22Rv1 (cell line): ENCODE data around the gene PRPSAP1.
A peak's percentile ranks its signal among the peaks of the same experiment; 100 is the strongest.

Source experiments
- H3K27ac ChIP-seq: fragments of 450-650 bp; 2 replicates; pipeline ENCODE4 v1.5.1; 2017
- ZFX ChIP-seq: fragments of 450-650 bp; IDR thresholded peaks from 2 replicates; pipeline ENCODE4 v1.6.1; 2017; ENCODE audit warnings: antibody characterized with exemption, borderline replicate concordance
- TF ChIP-seq, protein P1 (sequence below): fragments of 450-650 bp; IDR thresholded peaks from 2 replicates; pipeline ENCODE4 v1.5.1; 2017; ENCODE audit warnings: mild to moderate bottlenecking

The PRPSAP1 gene

DNA sequence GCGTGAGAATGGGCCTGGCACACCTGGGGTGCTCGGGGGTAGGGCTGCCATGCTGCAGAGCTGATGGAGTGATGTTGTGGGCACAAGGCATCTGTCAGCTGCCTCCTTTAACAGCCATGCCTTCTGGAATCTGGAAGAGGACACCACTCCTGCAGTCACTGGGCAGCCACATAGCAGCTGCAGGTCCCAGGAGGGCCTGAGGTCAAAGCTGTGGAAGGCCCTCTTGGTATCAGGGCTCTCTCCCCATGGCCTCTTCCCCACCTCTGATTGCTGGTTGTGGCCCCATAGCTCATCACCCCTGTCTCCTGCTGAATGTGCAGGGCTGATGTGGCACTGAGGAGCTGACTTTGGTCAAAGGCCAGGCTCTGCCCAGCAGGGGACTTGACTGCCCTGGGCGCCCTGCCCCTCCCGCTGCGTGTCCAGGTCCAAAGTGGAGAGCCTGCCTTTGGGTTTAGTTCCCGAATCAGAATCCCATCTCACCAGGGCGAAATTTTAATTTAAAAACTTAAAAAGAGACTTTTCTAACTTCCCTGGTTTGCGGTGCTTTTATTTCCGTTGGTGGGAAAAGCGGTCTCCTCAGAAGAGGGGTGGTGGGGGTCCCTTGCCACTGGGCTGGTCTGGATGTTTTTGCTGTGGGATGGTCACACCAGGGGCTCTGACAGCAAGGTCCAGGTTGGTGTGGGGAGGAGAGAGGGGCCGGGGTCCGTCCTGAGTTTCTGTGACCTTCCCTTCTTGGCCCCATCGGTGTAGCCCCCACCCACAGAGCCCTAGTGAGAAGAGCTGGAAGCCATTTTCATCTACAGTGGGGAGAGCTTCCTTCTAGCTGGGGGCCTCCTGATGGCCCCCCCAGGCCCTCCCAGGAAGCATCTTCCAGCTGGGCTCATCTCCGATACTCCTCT is 82.7 kb downstream of the PRPSAP1 start:
- TF ChIP-seq ZFX = no peak
- TF ChIP-seq, protein P1, sequence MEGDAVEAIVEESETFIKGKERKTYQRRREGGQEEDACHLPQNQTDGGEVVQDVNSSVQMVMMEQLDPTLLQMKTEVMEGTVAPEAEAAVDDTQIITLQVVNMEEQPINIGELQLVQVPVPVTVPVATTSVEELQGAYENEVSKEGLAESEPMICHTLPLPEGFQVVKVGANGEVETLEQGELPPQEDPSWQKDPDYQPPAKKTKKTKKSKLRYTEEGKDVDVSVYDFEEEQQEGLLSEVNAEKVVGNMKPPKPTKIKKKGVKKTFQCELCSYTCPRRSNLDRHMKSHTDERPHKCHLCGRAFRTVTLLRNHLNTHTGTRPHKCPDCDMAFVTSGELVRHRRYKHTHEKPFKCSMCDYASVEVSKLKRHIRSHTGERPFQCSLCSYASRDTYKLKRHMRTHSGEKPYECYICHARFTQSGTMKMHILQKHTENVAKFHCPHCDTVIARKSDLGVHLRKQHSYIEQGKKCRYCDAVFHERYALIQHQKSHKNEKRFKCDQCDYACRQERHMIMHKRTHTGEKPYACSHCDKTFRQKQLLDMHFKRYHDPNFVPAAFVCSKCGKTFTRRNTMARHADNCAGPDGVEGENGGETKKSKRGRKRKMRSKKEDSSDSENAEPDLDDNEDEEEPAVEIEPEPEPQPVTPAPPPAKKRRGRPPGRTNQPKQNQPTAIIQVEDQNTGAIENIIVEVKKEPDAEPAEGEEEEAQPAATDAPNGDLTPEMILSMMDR = no peak
- no peak overlapping the region for H3K27ac ChIP-seq

DNA sequence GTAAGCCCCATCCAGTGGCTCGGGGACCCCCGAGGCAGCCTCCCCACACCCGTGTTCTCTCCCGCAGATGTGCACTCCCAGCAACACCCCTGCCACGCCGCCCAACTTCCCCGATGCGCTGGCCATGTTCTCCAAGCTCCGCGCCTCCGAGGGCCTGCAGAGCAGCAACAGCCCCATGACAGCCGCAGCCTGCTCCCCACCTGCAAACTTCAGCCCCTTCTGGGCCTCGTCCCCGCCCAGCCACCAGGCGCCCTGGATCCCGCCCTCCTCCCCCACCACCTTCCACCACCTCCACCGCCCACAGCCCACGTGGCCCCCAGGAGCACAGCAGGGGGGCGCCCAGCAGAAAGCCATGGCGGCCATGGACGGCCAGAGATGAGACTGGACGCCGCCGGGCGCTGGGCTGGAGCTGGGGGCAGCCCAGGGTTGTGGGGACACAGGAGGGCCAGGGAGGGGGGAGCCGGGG is 83.6 kb downstream of the PRPSAP1 start:
- H3K27ac ChIP-seq = 0 out of 2 replicates have a peak overlapping the region, but pooled peaks have one; percentile 5
- TF ChIP-seq, protein P1 = no peak
- no peak for TF ChIP-seq ZFX

DNA sequence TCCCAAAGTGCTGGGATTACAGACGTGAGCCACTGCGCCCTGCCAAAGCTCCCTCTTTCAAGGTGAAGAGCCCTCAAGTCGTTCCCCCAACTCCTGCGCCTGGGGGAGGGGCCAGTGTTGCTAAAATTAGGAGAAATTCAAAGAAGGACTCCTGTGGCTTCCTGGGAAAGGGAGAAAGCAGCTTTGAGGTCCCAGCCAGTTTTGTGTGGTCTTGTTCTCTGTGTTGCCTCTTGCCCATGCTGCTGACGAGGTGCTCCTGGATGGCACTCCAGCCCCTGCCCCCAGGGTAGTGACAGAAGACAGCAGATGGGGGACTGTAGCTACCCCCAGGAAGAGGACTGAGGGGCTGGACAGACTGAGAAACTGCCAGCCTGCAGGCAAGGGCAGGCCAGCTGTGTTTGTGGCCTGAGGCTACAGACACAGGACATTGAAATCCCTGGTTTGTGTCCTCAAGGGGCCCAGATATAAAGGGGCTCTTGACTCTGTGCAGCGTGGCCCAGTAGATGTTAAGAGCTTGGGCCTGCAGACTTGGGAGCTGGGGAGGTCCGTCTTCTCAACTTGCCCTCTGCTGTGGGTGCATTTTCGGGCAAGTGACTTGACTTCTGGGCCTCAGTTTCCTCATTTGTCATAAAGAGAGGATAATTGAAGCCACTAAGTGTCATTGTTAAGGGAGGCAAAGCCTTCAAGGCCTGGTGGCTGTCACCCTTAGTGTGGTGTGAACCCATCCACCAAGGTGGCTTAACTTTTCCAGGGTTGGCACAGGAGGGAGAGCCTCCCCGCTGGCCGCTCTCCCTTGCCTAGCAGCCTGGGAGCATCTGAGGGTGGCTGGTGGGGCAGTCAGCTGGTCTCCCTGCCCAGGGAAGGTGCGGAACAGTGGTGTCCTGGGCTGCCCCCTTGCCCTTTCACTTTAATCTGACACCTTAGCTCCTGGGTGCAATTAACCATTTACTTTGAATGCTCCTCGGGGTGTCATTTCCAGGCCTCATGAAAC is 84.4 kb downstream of the PRPSAP1 start:
- H3K27ac ChIP-seq = peak overlapping the region; percentile 5; the same call in 1 of the 2 replicates
- no peak for TF ChIP-seq ZFX
- TF ChIP-seq, protein P1 = no peak

DNA sequence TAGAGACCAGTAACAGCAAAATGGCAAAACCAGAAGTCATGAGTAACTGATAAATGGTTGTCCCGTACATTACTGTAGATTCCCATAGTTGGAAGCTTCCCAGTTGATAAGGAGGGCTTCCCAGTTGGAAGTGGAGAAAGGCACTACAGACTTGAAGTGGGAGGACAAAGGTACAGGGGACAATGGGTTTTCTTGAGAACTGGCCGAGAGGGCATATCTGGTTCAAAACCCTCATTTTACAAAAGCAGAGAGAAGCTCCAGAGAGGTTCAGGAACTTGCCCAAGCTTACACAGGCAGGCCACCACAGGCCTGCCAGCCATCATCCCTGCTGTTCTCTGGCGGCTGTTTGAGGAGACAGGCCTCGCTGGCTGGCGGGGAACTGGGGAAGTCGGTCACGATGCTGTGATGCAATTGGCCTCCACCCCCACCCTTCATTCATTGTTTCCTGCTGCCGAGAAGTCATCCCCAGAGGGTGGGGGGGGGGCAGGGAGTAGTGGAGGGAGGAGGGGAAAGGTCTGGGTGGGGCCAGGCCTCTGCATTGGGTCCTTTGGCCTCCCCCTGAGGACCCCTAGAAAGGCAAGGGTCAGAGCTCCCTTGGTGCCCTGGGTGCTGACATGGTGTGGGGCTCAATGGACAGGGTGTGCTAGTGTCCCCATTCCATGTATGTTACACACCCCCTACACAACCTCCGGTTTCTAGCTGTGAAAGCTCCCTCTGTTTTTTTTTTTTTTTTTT is 85.5 kb downstream of the PRPSAP1 start:
- peak overlapping the region; percentile 5; the same call in 1 of the 2 replicates for H3K27ac ChIP-seq
- no peak for TF ChIP-seq ZFX
- TF ChIP-seq, protein P1 = no peak

DNA sequence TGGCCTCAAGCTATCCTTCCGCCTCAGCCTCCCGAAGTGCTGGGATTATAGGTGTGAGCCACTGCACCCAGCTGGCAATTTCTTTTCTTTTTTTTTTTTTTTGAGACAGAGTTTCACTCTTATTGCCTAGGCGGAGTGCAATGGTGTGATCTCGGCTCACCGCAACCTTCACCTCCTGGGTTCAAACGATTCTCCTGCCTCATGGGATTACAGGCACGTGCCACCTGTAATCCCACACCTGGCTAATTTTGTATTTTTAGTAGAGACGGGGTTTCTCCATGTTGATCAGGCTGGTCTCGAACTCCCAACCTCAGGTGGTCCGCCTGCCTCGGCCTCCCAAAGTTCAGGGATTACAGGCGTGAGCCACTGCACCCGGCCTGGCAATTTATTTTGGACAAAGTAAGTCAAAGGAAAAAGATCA is 86.1 kb downstream of the PRPSAP1 start:
- peak overlapping the region; percentile 94 for H3K27ac ChIP-seq

DNA sequence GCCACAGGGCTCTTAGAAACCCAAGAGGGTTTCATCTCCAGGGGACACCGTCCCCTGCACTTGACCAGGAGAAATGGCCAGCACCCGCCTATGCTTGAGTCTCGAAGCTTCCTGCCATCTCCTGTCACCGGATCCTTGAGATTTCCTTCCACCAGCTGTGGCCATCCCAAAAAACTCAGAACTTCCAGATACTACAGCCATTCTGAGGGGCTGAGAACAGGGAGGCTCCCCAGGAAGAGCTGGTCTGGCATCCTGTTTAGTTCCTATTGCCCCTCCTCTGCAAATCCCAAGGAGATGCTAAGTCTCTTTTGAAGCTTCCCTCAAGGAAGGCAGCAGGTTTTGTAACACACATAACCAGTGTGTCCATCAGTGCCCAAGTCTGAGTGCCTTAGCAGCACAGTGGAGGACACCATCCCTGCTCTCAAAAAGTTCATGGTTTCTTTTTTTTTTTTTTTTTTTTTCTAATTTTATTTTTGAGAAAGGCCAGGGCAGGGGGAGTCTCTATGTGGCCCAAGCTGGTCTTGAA is 86.6 kb downstream of the PRPSAP1 start:
- TF ChIP-seq, protein P1 = no peak
- TF ChIP-seq ZFX = no peak
- peak overlapping the region; percentile 94 for H3K27ac ChIP-seq
